Hypothalamus (tissue), 51 donors: ENCODE results near the gene ARL13B.
"Not testable (repeated sequence)": the region's sequence is repeated elsewhere in the genome, so short reads cannot be mapped to it uniquely, and the experiment has no call there.

Experiments used
- DNase-seq, 51 donors: peaks; one replicate each; lab custom pipeline; 2025; lab: John Stamatoyannopoulos, UW

The ARL13B gene

GRCh38 chr3:94050546-94050945 is 70.6 kb downstream of the ARL13B start:
- DNase-seq = no peak

- no peak for DNase-seq
Measured at GRCh38 chr3:94061297-94061696, 81.3 kb downstream of the ARL13B start.

DNA sequence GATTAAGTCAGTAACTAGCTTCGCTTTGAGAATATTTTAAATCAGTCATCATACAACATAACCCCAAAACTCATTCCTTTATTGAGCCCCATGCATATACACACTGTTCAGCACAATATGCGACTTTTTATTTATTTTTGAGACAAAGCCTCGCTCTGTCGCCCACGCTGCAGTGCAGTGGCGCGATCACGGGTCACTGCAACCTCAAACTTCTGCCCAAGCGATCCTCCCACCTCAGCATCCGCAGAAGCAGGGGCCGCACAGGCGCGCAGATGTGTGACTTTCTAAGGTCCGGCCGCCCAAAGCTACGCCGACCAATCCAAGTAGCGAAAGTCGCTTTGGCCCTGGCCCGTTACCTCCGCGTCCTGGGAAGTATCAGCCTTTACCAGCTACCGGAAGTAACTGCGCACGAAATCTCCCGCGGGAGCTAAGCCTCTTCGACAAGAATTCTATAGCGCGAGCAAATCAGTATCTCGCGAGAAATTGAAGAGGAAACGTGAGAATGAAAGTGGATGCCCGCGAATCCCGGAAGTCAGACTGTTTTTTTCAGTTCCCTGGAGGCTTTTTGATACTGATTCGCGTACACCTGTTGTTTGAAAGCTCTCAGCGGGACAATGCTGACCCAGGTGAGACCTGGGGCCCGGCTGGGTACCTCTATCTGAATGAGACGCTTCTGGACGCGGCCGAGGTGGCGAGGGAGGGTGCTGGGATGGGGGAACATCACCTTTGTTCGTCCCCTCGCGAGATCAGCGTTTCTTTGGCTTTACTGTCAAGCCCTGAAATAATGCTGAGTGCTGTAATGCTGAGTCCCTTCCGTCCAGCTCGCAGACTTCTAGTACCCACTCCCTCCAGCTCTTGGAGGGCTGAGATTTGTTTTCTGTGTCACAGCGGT is 82.8 kb downstream of the ARL13B start, which contains the start of the genes DHFR2 and NSUN3:
TSS of gene DHFR2 (minus strand) at position 404 of the 892 bp plus-strand sequence. CDS start 1,405 bp downstream, outside the sequence.
TSS of gene NSUN3 (plus strand) at position 549 of the 892 bp plus-strand sequence. CDS start at position 615, 66 bp downstream.
- DNase-seq = peak; percentile 32 to 91 (median 75)

DNA sequence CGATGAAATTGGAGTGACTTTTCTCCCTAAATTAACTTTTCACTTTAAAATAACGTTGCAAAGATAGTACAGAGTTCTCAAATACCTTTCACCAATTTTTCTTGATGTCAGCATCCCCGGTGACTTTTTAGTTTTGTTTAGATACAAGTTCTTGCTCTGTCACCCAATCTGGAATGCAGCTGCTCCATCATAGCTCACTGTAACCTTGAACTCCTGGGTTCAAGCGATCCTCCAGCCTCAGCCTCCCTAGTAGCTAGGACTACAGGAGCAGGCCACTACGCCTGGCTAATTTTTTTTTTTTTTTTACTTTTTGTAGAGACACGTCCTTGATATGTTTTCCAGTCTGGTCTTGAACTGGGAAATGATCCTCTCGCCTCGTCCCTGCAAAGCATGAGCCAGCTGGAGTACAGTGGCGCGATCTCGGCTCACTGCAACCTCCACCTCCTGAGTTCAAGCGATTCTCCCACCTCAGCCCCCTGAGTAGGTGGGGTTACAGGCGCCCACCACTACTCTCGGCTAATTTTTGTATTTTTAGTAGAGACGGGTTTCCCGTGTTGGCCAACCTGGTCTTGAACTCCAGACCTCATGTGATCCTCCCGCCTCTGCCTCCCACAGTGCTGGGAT is 83.7 kb downstream of the ARL13B start:
- no peak for DNase-seq

GRCh38 chr3:94064243-94064860 is 84.4 kb downstream of the ARL13B start:
- DNase-seq = no peak

GRCh38 chr3:94065122-94065521 is 85.2 kb downstream of the ARL13B start:
- DNase-seq = no peak

GRCh38 chr3:94065819-94066480 is 86.0 kb downstream of the ARL13B start:
- no peak for DNase-seq

DNA sequence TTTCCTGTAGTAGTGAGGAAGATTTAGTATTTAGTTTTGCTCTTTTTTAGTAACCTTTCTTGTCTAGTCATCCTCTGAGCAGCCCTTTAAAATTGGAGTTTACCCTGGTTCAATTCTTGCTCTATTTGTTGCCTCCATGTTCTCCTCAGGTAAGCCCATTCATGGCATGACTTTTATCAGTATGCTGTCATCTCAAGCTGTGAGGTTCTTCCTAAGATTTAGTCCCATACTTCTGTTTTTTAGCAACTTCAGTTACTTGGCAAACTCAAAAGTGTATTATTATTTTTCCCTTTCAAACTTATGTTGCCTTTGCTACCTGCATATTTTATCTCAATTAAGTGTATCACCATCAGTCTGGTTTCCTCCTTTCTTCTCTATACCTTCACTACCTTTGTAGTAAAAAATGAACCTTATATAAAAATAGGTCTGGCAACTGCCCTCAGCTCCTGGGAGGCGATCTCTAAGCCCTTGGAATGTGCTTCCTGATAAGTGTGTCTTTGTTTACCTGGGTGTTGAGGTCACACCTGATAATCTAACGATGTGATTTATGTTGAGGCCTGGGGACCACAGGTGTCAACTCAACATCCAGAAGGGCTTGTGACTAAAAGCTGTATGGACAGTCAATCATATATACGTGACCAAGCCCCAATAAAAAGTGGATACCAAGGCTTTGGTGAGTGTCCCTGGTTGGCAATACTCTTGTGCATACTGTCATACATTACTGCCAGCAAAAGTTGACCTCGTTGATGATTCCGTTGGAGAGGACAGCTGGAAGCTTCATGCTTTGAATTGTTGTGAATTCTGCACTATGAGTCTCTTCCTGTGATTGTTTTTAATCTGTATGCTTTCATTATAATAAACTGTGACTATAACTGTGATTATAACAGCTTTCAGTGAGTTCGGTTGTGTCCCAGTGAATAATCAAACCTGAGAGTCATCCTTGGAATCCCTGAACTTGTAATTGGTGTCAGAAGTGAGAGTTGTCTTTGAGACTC is 86.8 kb downstream of the ARL13B start:
- DNase-seq = no peak

DNA sequence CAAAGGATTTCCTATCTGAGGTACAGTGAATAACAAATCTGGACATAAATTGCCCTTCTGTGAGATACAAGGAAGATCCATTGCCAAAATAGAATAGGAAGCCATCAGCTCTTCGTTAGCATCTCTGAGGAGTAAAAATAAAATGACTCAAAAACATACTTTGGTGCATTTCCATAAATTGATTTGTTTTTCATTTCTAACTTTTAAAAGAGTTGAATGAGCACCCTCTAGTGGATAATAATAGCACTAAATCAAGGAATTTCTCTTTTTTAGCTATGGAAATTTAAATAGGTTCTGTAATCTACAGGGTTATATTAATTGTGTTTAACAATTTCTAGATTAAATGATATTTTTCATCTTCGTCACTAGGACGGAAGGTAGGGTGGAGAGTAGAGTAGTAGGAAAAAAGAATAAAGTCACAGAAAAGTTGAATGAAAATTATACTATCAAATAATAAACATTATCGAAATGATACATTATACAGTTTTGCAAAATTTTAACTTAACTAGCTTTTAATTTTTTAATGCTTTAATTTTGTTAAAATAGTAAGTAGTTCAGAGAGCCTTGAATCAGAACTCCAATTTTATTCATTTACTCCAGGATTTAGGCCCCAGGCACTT is 89.3 kb downstream of the ARL13B start:
- peak in 1 of 51 donors; percentile 12 for DNase-seq

DNA sequence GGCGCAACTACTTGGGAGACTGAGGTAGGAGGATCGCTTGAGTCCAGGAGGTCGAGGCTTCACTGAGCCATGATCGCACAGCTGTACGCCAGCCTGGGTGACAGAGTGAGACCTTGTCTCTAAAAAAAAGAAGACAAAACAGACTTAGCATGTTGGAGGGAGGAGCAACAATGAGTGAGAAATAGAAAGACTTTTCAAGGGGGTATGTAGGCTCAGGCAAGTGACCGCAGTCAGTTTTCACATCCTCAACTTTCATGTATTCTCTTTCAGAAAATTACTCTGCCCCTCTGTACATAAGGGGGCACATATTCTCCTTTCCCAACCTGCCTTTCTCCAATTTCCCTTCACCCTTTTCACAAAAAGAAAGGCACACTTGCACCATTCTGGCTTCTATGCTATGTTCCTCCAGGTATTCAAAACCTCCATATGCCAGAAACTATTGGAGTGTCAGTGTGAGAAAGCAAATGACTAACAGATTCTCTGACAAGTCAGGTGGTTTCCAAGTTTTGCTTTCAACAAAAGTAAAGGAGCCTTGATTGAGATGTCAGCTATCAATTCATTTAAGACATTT is 90.5 kb downstream of the ARL13B start:
- no peak for DNase-seq

- DNase-seq = no peak
Measured at GRCh38 chr3:94071713-94072284, 91.8 kb downstream of the ARL13B start.

GRCh38 chr3:94076055-94076454 is 96.1 kb downstream of the ARL13B start:
- no peak for DNase-seq

DNA sequence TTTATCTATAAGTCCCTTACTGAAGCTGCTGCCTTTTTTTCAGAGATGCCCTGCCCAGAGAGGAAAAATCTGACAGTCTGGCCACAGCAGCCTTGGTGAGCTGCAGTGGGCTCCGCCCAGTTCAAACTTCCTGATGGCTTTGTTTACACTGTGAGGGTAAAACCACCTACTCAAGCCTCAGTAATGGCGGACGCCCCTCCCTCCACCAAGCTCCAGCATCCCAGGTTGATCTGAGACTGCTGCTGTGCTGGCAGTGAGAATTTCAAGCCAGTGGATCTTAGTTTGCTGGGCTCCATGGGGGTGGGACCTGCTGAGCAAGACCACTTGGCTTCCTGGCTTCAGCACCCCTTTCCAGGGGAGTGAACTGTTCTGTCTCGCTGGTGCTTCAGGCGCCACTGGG is 100.6 kb downstream of the ARL13B start:
- DNase-seq = not testable (repeated sequence)

DNA sequence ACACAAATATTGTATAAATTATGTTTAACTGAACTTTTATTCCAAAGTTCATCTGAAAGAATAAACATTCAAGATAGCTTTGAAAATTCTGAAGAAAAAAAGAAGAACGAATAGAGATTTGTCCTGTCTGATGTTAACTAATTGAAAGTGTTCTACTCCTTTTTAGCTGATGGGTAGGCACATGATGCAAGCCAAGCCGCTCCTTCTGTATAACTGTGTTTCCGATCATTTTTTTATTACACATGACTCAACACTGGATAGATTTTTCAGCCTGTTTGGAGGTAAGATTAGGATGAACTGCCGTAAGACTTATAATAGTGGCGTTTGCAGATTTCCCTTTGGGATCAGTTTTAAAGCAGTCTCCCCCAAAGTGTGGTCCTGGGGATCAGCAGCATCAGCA is 101.9 kb downstream of the ARL13B start:
- no peak for DNase-seq

DNA sequence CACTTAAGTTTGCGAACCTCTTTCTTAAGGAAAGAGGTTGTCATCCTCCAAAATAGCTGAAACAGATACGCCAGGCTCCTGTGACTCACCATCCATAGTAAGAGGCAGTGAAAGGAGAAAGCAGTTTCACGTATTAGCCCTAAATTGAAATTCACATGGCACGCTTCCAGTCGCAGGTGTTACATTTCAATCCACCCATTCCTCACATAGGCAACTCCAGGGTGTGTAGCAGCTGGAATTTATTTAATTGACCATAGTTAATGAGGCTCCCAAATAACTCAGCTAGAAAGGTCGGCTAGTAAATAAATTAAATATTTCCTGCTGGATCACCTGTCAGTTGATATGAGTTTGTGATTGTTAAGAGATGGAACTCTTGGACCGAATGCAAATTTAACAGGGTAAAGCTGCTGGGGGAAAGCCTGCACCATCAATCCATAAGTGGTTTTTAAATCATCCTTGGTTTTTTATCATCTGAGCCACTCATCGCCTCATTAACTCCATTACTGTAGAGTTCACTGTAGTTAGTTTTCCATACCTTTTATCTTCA is 102.5 kb downstream of the ARL13B start:
- DNase-seq = no peak

DNA sequence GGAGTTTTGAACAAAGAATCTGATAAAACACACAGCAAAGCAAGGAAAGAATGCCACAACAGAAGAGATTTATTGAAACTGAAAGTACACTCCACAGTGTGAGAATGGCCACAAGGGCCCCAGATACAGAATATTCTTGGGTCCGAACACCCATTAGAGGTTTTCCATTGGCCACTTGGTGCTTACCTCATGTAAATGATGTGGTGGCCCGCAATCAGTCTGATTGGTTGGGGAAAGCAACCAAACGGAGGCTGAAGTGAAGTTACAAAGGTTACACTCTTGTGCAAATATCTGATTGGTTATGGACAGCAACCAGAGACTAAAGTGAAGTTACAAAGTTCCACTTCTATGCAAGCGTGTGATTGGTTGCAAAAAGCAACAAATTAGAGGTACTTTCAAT is 103.3 kb downstream of the ARL13B start:
- DNase-seq = no peak

- DNase-seq = no peak
Measured at GRCh38 chr3:94089126-94089525, 109.2 kb downstream of the ARL13B start.

DNA sequence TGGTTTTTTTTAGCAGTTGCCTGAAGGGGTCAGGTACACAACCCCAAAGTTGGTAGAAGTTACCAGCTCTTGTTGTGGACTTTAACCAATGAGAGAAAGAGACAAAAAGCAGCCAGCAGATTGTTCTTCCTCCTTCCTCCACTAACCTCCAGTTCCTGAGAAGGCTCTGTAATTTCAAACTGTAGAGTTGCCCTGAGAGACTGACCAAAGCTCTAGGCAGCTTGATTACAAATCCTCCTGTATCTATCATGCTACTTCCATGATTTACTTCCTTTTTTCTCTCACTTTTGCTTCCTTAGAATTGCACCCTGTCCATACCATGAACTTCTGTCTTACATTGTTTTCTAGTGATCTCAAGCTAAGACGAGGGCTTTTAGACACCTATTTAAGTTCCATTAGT is 112.1 kb downstream of the ARL13B start:
- DNase-seq = no peak
